Measurements from ENCODE around the gene TMED6.

DNA sequence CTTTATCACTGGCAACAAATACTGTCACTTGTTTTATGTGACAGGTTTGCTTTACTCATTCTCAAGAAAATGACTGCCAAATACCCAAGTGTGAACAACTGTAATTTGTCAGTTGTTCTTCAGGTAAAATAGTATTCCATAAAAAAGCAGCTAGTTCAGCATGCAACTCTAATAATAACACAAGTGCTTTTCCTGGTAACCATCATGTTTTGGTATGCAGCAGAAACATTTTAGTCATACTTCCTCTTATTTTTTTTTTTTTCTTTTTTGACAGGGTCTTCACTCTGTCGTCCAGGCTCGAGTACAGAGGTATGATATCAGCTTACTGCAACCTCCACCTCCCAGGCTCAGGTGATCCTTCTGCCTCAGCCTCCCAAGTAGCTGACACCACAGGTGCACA lies 29.6 kb upstream of the TMED6 start:
- TF ChIP-seq, protein P1, sequence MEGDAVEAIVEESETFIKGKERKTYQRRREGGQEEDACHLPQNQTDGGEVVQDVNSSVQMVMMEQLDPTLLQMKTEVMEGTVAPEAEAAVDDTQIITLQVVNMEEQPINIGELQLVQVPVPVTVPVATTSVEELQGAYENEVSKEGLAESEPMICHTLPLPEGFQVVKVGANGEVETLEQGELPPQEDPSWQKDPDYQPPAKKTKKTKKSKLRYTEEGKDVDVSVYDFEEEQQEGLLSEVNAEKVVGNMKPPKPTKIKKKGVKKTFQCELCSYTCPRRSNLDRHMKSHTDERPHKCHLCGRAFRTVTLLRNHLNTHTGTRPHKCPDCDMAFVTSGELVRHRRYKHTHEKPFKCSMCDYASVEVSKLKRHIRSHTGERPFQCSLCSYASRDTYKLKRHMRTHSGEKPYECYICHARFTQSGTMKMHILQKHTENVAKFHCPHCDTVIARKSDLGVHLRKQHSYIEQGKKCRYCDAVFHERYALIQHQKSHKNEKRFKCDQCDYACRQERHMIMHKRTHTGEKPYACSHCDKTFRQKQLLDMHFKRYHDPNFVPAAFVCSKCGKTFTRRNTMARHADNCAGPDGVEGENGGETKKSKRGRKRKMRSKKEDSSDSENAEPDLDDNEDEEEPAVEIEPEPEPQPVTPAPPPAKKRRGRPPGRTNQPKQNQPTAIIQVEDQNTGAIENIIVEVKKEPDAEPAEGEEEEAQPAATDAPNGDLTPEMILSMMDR (IDR thresholded peaks at IDR 0.05), result no peak
- TF ChIP-seq EZH2 (IDR thresholded peaks at IDR 0.05), result no peak
